ENCODE measurements around the gene PAQR3.

DNA sequence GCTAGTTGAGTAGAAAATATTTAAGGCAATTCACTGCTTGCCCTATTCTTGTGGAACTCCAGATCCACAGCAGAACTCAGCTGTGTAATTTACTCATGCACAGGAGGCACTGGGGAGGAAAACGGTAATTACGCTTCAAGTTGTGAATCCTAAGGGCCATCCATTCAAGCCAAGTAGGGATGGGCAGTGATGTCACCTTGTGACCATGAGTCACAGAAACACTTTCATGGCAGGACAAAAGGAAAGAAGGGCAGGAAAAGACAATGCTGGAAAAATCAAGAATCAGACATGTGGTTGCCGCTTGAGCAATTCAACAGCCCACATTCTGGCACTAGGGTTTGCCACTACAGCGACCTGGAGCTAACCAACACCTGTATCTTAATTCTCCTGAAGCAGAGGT lies 1.4 kb downstream of the PAQR3 start:
- TF ChIP-seq EZH2 (IDR thresholded peaks at IDR 0.05; ENCODE audit: insufficient read depth, poor library complexity, severe bottlenecking) (no peak), EZH2phosphoT487 (IDR thresholded peaks at IDR 0.05; ENCODE audit: insufficient read depth, low read depth) (no peak)

Data from GM23248 (cell line).